ENCODE results near the gene MSANTD1.

The MSANTD1 gene

DNA sequence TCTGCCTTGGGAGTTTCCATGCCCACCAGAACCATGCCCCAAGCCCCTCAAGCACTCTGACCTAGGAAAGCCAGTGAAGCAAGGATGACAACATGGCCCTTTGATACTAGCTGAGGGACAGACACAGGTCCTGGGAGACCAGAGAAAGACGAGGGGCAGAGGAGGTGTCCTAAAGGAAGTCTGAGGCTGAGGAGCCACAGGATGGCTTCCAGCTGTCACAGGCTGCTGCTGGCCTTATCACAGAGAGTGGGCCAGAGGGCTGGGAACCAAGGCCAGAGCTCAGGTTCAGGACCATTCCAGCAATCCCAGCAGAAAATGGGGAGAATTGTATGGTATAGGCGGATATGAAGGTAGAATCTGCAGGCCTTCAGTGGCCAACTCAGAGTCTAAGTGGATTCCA, 31.7 kb upstream of the MSANTD1 start:
- no peak for DNase-seq

DNA sequence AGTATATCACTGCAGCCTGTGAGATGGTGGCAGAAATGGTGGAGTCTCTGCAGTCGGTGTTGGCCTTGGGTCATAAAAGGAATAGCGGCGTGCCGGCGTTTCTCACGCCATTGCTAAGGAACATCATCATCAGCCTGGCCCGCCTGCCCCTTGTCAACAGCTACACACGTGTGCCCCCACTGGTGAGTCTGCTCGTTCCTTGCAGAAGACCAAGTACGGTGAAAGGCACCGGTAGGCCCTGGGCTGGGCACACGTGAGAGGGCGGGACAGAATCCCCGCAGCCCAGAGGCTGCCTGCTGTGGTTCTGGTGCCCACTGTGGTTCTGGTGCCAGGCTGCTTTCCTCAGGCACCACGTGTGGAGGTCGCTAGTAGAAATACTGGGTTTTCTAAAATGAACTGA, 31.2 kb upstream of the MSANTD1 start:
- no peak for DNase-seq

DNA sequence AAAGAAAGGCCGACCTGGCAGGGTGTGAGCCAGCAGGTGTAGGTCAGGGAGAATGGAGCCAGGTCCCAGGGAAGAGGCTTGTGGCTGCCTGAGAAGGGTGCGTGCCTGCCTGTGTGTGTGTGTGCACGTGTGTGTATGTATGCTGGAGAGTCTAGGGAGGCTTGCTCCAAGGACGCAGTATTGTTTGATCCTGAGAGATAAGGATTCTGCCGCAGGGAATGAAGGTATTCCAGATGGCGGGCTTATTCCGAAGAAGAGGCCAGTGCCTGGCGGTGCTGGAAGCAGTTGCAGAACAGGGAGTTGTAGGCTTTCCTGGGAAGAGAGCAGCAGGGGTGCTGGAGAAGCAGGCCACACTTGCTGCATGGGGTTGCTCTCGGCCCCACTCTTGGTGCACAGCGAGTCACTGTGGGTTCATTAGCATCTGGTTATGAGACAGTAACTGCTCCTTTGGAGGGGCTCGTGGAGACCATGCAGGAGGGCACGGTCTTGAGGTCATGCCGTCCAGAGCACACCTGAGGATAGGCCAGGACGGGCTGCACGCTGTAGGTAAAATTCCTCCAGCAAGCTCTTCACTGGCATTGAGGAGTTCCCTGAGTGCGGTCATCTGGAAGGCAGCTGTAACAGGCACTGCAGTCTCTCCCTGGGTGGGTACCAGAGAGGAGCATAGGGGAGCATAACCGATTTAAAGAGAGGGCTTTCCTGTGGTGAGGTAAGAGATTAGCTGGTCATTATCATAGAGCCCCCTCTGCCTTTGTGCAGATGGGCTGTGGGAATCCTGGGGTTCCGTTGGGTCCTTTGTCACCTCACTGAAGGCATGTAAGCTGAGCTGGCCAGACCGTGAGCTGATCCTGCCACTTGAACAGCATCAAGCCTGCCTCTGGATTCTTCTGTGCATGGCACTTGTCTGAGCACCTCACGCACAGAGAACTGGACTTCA, 29.9 kb upstream of the MSANTD1 start:
- DNase-seq, result no peak

DNA sequence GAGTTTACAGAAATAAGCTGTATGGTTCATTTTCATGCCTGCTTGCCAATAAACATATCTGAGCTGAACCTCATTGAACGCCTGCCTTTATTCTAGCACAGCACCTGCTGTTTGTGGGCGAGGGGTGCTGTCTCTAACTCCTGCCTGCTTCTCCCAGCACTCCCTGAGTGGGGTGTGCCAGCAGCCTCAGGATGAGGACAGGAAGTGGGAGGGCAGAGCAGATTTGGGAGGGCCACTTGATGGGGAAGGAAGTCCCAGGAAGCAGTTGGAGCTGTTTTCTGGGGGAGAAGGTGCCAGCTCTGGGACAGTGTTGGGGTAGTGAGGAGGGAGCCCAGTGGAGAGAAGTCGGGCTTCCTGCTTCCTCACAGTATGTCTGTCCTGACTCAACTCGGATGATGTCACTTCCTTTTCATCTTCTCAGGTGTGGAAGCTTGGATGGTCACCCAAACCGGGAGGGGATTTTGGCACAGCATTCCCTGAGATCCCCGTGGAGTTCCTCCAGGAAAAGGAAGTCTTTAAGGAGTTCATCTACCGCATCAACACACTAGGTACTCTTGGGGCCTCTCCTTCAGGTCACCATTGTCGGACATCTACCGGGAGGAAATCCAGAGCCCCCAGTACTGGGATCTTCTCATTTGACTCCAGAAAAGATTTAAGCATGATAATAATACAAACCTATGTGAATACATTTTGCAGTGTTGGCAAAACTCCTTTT, 29.0 kb upstream of the MSANTD1 start:
- no peak for DNase-seq

DNA sequence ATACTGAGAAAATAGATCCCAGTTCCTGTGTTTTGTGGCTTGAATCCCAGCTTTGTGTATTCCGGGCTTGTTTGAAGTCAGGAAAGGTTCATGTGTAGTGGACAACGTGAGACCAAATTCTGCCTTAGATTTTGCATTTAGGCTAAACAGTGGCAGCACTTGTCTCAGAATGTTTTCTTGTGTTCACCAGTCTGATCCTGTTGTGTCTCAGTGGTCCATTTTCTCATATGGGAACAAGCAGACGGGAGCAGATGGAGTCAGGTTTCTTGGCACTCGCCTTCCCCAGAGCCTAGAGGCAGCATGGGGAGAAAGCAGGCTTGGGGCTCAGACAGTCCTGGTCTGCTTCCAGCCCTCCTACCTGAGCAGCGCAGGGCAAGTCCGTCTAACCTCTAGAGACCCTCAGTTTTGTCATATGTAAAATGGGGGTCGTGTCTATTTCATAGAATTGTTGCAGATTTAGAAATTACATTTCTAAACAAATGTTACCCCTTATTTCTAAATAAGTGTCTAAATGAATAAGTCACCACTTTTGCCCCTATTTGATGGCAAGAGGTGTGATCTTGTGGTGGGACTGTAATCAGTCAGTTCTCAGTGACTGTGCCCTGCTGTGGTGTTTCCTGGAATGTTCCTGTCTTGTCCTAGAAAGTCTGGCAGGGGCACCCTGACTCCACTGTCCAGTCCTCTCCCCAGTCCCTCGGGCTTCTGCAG, 28.3 kb upstream of the MSANTD1 start:
- no peak for DNase-seq

DNA sequence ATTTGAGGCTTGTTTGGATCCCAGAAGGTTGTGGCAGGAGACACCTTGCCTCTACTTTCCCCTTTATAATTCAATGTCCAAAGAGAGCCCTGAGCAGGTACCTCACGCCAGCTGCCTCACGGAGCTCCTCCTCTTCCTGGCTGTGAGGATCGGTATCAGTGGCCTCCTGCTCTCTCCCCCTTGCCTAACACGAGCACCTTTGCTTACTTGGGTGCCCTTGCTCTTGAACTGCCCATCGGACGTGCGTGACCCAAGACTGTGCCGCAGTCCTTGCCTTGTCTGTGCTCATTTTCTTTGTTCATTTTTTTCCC, 27.8 kb upstream of the MSANTD1 start:
- DNase-seq, result no peak

DNA sequence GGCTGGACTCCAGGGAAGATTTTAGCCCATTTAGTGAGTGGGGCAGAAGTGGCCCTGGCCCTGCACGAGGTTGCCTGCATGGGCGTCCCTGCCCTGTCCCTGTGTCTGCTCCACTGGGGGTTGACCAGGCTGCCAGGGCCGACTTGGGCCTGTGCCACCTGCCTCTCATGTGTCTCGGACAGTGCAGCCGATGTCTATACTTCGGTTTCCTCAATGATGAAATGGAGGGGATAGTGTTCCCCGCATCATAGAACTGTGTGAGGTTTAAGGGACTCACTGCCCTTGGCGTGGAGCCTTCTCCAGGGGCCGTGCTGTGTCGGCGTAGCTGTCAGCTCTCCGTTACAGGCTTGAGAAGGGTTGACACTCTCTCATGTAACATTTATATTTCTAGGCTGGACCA, 27.0 kb upstream of the MSANTD1 start:
- no peak for DNase-seq

DNA sequence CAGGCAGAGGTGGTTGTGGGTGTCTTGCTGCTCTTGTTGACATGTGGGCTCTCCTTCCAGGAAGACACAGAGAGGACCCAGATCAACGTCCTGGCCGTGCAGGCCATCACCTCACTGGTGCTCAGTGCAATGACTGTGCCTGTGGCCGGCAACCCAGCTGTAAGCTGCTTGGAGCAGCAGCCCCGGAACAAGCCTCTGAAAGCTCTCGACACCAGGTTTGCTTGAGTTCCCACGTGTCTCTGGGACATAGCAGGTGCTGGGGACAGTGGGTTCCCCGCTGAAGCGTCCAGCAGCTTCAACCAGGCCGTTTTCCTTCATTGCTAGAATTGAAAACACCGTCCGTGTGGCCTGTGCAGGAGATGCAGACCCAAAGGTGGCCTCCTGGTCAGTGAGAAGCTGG, 25.6 kb upstream of the MSANTD1 start:
- DNase-seq, result no peak

DNA sequence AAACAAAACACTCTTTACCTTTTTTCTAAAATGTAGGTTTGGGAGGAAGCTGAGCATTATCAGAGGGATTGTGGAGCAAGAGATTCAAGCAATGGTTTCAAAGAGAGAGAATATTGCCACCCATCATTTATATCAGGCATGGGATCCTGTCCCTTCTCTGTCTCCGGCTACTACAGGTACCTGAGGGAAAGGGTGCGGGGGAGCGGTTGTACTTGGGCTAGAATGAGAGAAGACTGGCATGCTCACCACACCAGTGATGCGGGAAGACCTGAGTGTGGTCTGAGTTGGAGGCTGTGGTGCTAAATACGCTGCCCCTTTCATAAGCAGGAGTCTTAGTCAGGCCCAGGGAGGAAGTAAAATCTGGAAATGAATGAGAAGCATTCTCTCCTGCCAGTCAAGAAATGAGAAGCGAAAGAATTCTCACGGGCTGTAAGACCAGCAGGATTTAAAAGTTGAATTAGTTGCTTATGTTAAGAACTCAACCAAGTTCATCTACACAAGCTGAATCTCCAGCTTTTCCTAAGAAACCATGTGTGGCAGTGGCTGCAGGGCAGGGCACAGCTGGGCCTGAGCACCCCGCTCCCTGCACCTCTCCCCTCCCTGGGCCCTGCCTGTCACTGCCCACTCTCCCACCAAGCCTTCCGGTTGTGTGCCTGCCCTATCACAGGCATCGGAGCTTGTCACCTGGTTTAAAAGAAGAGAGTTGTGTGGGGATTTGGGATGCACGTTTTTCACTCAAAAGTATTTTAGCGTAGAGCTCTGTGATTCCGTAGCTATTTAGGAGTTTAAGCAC, 24.8 kb upstream of the MSANTD1 start:
- no peak for DNase-seq

DNA sequence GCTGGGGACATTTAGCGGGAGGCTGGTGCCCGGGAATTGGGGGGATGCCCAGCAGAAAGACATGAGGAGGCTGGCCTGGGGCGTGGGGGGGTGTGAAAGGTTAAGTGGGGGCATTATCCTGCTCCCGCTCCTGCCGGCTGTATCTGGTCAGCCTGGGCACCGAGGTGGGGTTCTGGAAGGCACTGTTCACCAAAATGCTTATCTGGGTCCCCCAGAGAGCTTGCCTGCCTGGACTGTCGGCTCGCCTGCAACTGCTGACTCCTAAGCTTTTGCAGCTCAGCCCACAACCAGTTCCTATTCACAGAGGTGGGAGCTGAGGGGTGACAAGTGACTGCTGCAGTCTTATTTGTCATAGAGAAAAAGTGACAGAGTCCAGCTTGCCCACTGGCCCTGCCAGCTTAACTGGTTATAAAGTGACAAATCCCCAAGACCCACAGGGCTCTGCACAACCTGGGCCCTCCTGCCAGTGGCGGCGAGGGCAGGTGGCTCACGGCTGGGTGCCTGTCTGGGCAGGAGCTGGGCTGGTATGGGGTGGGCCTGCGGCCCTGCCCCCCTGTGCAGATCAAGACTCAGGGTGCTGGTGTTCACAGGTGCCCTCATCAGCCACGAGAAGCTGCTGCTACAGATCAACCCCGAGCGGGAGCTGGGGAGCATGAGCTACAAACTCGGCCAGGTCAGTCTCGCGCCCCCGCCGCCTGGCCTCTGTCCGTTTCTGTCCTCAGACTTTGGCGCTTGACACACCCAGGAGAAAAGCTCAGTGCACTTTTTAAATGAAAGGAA, 23.7 kb upstream of the MSANTD1 start:
- no peak for DNase-seq

DNA sequence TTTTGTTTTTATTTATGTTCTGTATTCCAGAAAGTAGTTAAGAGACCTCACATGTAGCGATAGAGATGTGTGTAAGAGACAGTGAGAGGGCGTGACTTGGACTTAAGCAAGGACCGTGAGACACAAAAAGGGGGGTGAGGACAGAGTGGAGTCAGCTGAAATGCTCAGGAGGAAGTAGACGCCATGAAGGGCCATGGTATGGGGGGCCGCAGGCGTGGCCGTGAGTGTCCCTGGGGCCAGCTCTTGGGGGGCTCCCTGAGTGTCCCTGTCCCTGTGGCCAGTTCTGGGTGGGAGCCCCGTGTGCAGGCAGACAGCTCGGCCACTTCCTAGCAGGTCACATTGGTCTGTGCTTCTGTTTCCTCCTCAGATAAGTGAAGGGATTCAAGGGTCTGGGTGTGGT, 23.0 kb upstream of the MSANTD1 start:
- no peak for DNase-seq

DNA sequence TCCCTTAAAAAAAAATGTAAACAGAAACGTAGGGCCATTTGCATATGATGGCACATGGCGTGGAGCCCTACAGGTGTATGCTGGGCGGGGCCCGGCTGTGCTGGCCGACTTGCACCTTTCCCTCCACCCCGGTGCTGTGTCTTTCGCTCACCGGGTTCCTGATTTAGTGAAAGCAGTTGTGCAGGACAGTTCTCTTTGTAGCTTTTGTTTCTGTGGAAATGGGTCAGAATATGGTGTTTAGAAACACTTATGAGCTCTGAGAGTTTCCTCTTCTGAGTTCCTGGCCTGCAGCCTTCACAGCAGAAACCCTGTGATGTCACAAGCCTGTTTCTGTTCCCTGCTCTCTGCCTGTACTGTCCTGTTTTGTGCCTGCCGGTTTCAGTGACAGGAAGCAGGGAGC, 22.5 kb upstream of the MSANTD1 start:
- DNase-seq, result no peak

DNA sequence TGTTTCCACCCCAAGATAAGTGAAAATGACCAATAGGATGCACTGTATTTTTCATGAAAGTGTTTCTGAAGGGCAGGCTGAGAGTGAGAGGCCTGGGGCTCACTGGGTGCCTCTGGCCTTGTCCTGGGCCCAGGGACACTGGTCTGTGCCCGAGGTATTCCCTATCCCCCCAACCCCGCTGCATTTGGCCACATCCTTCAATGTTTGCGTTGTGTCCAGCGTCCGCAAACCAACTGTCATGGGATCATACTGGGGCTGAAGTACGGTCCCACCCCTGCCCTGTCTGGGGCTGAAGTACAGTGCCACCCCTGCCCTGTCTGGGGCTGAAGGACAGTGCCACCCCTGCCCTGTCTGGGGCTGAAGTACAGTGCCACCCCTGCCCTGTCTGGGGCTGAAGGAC, 22.0 kb upstream of the MSANTD1 start:
- no peak for DNase-seq

DNA sequence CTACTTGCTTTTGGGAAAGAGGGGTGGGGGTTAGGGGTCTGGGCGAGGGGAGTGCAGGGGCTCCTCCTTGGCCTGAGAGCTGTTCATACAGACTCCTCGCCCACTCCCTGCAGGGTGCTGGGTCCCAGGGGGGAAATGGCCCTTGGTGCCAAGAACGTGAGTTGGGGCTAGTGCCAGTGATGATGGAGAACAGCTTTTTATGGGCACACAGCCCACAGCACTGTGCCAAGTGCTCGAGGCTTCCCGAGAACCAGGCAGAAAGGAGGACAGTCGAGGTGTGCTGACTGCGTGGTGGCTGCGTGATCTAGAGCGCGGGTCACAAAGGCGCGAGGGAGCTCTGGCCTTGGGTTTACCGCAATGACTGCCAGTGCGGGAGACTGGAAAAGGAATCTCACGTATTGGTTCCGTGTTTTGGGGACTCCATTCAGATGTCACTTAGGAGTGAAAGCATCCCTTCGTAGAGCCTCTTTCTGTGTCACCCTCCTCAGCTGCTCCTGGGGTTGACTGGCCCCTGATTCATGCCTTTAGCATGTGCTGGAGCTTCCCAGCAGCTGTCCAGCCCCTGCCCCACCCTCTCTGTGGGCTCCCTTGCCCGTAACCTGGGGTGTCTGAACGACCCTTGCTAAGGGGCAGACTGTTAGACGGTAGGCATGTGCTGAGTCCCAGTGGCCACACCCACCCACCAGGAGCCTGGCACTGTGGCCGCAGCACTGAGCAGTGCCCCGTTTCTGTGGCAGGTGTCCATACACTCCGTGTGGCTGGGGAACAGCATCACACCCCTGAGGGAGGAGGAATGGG, 20.9 kb upstream of the MSANTD1 start:
- no peak for DNase-seq

DNA sequence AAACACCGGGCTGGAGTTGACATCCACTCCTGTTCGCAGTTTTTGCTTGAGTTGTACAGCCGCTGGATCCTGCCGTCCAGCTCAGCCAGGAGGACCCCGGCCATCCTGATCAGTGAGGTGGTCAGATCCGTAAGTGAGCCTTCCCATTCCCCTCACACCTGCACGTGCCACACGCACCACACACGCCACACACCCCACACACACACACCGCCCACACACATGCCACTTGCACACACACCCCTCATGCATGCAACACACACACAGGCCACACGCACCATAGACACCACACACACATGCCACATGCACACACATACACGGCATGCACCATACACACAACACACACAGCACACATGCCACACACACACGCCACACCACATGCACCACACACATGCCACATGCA, 20.1 kb upstream of the MSANTD1 start:
- no peak for DNase-seq

DNA sequence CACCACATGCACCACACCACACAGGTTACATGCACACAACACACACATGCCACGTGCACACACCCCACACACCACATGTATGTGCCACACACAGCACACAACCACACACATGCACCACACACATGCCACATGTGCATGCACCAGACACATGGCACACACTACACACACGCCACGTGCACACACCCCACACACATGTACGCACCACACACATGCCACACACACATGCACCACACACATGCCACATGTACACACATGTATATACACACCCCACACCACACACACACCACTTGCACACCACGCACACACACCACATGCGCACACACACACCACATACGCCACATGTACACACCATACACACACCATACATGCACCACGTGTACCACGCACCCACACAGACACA, 19.6 kb upstream of the MSANTD1 start:
- DNase-seq, result no peak

DNA sequence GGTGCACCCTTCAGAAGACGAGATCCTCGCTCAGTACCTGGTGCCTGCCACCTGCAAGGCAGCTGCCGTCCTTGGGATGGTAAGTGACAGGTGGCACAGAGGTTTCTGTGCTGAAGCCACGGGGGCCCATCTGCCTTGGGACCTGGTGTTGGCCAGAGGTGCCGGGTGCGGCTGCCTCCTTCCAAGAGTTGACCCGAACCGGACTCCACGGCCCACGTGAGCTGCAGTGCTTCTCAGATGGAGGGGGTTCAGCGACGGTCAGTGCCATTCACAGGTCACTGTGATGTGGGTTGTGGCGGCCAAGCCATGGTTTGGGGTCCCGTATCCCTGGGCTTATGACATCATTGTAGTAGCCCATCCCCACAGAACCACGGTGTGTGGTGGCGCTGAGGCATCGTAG, 19.0 kb upstream of the MSANTD1 start:
- DNase-seq, result no peak

DNA sequence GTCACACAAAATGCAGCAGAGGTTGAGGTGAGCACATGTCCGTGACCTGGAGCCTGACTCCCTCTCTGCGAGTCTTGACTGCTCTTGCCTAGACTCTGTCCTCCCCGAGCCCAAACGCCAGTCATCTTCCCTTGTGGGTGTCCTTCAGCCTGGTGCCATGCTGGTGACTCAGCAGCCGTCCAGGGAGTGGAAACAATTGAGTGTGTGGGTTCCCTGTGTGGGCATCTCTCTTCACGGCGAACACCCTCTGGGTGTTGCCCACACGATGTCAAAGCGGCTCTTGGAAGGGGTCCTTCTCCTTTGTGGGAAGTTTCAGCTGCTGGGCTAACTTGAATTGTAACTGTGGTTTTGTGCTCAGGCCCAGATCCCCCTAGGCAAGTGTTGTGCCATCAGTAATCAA, 17.5 kb upstream of the MSANTD1 start:
- no peak for DNase-seq

DNA sequence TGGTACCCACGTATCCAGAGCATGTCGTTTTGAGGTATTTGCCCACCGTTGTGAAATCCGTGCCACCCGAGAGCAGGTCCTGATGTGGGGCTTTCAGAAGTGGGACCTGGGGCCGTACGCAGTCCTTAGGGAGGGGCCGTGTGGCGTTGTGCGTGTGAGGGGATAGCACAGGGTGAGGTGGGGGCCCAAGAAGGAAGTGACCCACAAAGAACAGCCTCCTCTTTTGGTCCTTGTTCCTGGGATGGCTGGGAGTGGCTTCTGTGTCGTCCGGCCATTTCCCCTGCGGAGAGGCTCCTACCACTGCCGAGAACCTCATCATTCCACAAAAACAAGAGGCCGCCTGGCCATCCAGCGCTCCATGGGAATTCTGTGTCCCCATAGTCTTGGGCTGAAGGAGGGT, 17.0 kb upstream of the MSANTD1 start:
- DNase-seq, result no peak

DNA sequence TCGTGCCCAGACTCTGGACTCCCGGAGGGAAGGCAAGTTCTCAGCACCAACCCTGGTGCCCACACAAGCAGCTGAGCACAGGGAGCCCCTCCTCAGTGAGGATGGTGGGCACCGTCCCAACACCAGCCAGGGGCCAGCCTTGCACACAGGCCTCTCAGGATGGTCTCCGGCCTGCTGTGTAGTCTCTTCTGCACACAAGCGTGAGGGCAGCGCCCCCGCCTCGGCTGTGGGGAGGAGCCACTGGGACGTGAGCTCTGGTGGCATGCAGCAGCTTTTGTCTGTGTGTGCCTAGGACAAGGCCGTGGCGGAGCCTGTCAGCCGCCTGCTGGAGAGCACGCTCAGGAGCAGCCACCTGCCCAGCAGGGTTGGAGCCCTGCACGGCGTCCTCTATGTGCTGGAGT, 16.1 kb upstream of the MSANTD1 start:
- no peak for DNase-seq

DNA sequence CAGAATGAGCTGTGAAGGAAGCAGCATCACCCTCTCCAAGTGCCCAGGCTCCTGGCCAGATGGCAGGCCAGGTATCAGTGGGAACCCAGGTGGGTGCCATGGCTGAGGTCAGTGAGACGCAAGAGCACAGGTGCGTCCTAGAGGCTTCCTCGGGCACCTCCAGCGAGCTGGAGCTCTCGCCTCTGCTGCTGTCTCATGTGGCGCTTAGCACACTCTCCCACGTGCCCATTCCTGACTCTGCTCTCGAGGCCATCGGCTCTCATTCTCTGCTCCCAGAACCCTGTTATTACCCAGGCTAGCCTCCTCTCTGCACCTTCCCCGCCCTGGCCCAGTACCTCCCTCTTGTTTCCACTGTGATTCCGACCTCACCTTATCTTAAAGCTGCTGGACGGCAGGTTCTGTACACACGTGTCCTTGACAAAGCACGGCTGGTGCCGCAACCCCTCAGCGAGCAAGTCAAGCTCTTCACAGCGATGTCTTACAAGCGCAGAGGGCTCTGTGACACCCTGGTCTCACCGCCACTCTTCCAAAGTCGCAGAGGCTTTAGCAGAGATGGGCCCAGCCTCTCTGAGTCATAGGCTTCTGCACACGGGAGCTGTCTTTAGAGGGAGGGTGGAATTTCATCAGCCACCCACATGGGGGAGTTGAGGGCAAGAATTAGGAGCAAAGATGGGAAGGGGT, 15.4 kb upstream of the MSANTD1 start:
- DNase-seq, result no peak

Measured in stimulated activated CD4-positive, alpha-beta T cell treated with anti-CD3 and anti-CD28 coated beads, Interleukin-4, amount 100 ng/mL, for 1 hour (primary cell).